Measurements from ENCODE around the gene PATJ.

- TF ChIP-seq CTCF (IDR thresholded peaks at IDR 0.05 in 2 of 3, conservative IDR thresholded peaks at IDR 0.05 in 1 of 3; ENCODE audit: borderline replicate concordance in 1 of 3, insufficient read depth in 1 of 3, low read depth in 2 of 3, low read length in 2 of 3) (no peak), ELF1 (IDR thresholded peaks at IDR 0.05; ENCODE audit: borderline replicate concordance, low read depth) (no peak), POLR2AphosphoS5 (IDR thresholded peaks at IDR 0.05; ENCODE audit: low read depth, low read length) (no peak), ZNF274 (IDR thresholded peaks at IDR 0.05; ENCODE audit: low read depth, low read length) (no peak), YY1 (IDR thresholded peaks at IDR 0.05; ENCODE audit: extremely low read depth, insufficient replicate concordance, low read depth, low read length) (no peak), REST (IDR thresholded peaks at IDR 0.05; ENCODE audit: low read depth) (no peak), RAD21 (IDR thresholded peaks at IDR 0.05; ENCODE audit: low read depth) (no peak), MAX (IDR thresholded peaks at IDR 0.05) (no peak), POLR2A (IDR thresholded peaks at IDR 0.05; ENCODE audit: borderline replicate concordance, extremely low read depth, insufficient read depth, insufficient read length) (no peak)
These were observed 351.0 kb downstream of the PATJ start for GRCh38 chr1:62093261-62093660.
